GM10847 (cell line): Measurements from ENCODE around the gene RAPGEF1.

Source experiments
- POLR2A ChIP-seq: IDR thresholded peaks from 2 replicates; pipeline ENCODE4 v1.6.1; 2011; ENCODE audit not compliant: insufficient read length; ENCODE audit errors: extremely low read depth

Gene RAPGEF1

GRCh38 chr9:131757549-131757948 lies 17.7 kb upstream of the RAPGEF1 start:
- no peak for TF ChIP-seq POLR2A

GRCh38 chr9:131755541-131756198 lies 15.8 kb upstream of the RAPGEF1 start:
- TF ChIP-seq POLR2A: no peak

- no peak for TF ChIP-seq POLR2A
Observed at GRCh38 chr9:131754846-131755245, 15.0 kb upstream of the RAPGEF1 start.

- TF ChIP-seq POLR2A: no peak
Observed at GRCh38 chr9:131752231-131752884, 12.5 kb upstream of the RAPGEF1 start.

- TF ChIP-seq POLR2A: no peak
Observed at GRCh38 chr9:131748411-131748955, 8.6 kb upstream of the RAPGEF1 start.

GRCh38 chr9:131747352-131747751 lies 7.5 kb upstream of the RAPGEF1 start:
- no peak for TF ChIP-seq POLR2A

- no peak for TF ChIP-seq POLR2A
Observed at GRCh38 chr9:131745610-131746009, 5.7 kb upstream of the RAPGEF1 start.

GRCh38 chr9:131744720-131745201 lies 4.9 kb upstream of the RAPGEF1 start:
- TF ChIP-seq POLR2A: no peak

- no peak for TF ChIP-seq POLR2A
Observed at GRCh38 chr9:131744171-131744719, 4.4 kb upstream of the RAPGEF1 start.

- TF ChIP-seq POLR2A: no peak
Observed at GRCh38 chr9:131743501-131743900, 3.6 kb upstream of the RAPGEF1 start.

- TF ChIP-seq POLR2A: no peak
Observed at GRCh38 chr9:131743096-131743495, 3.2 kb upstream of the RAPGEF1 start.

GRCh38 chr9:131740898-131741297 lies 1.0 kb upstream of the RAPGEF1 start:
- no peak for TF ChIP-seq POLR2A

GRCh38 chr9:131739133-131739958 lies 530 bp downstream of the RAPGEF1 start:
- no peak for TF ChIP-seq POLR2A

- TF ChIP-seq POLR2A: no peak
Observed at GRCh38 chr9:131738293-131739132, 1.4 kb downstream of the RAPGEF1 start.
